HG02642 (cell line): ENCODE results near the gene PRUNE1.

ENCODE experiments used
- ATAC-seq: cut with Tn5 transposase; IDR thresholded peaks from one replicate; pipeline ENCODE4 v1.9.1; 2021; ENCODE audit warnings: mild to moderate bottlenecking; ENCODE audit not compliant: unreplicated experiment, poor library complexity

PRUNE1 gene

DNA sequence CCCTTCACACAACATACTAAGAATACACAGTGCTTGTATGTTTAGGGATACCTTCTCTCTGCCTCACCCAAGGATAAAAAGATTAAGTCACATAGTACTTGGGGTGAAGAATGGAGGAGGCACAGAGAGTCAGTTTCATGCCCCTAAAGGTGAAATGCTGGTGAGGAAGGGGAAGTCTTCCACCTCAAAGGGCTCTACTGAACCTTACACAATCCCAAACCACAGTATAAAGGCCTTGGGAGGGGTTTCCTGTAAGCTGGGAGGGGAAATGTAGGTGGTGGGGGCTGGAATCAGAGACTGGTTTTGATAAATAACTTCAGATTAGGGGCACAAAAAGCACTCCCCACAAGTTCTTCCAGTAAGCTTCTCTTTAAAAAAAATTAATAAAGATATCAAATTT, 5.1 kb upstream of the PRUNE1 start:
- no peak for ATAC-seq

DNA sequence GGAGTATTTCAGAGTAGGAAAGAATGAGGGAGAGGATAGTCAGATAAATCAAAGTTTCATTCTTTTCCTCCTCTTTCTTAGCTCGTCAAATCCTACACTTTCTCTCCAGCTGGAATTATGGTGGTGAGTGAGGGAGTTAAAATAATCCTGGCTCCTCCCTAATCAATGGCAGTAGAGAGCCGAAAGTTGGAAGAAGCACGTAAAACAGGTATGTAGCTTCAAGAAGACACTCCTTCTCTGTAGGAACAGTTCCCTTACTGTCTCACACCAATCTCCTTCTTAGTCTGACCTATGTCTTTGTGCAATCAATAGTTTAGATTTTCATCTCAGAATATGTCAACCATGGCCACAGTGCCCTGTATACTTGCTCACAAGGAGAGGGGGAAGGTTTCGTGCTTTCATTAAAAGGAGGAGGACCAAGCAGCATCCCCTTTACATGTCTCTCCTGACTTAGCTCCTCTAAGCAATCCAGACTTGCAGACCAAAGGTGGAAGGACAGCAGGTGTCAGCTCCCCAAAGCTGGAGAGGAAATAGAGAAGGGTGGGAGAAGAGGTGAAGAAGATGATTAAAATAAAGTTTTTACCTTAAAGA, 2.4 kb upstream of the PRUNE1 start:
- no peak for ATAC-seq

DNA sequence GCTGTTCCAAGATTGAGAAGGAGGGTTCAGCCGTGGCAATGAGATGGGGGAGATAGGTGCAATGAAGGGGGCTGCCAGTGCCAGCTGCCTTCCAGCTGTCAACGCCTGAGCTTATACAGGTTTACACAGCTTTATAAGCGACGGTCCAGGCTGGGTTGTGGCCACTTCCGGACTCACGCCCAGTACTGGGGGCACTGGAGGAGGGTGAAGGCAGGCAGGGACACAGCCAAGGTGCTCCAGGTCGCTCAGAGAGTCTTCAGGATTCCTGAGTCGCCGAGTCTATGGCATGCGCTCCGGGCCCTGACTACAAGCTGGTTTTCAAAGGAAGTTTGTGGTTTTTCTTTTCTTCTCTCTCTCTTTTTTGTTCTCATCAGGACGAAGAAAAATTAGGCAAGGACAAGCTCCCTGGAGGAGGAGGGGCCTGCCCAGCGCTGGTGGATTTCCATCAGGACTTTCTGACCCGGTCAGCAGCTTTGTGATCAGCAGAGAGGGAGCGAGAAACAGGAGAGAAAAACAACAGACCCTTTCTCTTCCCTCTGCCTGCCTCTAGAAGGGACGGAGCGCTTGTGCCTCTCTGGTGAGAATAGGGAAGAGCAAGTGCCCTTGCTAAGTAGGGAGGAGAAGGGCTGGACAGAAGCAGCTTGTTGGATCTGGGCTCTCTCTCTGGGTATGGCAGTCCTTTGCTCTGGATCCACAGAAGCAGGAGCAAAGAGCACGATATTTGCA, 1.8 kb upstream of the PRUNE1 start, which contains the start of gene MINDY1:
MINDY1 (minus strand) TSS at position 576 of the 726 bp plus-strand sequence. CDS start 4,285 bp downstream, outside the sequence.
- ATAC-seq: peak; percentile 44

DNA sequence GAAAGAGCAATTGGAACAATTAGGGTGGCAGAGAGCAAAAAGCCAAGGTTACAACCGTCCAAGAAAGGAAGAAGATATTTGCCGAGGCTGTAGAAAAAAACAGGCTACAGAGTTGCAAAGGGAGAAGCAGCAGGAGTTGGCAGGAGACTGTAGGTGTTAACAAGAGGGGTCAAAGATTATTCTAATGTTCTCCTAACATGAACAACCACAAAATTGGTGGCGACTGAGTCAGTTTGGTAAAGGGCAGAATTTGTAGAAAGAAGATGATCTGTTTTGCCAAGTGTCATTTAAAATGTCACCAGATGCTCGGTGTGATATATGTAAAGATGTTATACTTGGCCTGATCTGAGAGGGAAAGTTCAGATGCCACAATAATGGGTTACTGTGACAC, 401 bp upstream of the PRUNE1 start:
- no peak for ATAC-seq

DNA sequence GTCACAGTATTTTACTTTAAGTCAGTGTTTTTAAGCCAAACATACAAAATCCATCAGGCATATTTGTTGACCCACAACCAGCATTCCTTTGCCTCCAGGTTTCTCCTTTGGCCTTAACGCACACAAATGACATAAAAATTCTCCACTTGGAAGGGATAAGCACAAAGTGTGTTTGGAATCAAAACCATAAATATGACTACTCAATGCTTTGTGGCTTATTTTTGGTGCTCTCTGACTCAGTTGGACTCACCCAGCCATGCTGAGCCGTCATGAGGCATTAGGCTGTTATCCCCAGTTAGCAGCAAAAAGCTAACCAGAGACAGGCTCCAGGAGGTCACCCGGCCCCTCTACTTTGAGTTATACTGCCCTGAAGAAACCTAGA, 948 bp downstream of the PRUNE1 start:
- no peak for ATAC-seq

DNA sequence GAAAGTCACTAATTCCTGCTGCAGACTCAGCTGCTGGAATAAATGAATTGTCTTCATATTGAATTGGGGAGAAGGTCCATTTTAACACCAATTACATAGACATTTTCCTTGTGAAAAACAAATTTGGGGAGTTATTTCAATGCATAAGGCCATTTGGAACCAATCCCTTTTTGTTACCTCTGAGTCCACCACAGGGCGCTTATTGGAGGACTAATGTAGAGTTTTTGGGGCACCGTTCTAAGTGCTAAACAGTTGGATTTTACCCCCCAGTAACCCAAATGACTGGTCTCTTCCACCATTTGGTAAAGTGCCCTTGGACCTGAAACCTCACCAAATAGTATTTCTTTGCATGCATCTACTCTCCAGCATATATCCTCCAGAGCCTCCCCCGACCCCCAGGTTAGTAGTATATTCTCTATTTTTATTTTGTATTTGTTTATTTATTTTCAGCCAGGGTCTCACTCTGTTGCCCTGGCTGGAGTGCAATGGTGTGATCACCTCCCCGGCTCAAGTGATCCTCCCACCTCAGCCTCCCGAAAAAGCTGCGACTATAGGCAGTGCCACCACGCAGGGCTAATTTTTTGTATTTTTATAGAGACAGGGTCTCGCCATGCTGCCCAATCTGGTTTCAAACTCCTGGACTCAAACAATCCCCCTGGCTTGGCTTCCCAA, 1.6 kb downstream of the PRUNE1 start:
- ATAC-seq: no peak

DNA sequence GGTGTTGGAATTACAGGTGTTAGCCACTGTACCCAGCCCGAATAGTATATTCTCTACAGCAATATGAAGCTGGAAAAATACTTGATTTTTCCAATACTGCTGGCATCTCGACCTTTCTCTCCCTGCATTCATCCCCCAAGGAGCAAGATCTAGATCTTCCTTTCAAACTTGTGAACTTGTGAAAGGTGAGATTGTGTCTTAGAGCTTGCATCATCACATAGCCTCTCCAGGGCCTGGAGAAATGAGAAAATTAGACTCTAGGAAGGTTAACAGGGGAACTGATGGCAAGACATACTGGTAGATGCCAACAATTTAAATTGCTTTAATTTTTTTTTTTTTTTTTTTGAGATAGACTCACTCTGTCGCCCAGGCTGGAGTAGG, 2.1 kb downstream of the PRUNE1 start:
- no peak for ATAC-seq

DNA sequence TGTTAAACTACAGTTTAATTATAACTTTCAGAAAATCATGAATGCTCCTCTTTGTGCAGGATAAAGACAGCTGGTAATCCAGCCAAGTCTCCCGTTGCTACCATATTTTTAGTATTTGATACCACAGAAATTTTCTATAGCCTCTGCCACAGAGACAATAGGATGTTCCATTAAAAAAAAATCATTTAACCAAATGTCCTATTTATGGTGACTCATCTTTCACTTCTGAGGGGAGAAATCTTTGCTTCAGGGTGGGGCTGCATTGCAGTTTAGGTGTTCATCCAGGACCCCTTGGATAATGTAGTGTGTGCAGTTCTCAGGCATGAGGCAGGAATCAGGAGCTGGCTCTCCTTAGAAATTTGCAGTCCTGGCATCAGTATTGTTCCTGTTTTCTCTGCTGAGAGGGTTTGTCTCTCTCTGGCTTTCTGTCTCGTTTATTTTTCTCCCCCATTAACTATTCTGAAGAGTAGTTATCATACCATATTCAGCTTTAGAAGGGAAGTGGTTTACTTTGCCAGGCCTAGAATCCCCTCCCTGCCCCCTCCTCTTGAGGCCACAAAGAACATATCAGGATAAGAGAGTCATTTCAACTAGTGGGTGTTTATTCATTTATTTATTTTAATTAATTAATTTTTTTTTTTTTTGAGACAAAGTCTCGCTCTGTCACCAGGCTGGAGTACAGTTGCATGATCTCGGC, 3.1 kb downstream of the PRUNE1 start:
- ATAC-seq: no peak

DNA sequence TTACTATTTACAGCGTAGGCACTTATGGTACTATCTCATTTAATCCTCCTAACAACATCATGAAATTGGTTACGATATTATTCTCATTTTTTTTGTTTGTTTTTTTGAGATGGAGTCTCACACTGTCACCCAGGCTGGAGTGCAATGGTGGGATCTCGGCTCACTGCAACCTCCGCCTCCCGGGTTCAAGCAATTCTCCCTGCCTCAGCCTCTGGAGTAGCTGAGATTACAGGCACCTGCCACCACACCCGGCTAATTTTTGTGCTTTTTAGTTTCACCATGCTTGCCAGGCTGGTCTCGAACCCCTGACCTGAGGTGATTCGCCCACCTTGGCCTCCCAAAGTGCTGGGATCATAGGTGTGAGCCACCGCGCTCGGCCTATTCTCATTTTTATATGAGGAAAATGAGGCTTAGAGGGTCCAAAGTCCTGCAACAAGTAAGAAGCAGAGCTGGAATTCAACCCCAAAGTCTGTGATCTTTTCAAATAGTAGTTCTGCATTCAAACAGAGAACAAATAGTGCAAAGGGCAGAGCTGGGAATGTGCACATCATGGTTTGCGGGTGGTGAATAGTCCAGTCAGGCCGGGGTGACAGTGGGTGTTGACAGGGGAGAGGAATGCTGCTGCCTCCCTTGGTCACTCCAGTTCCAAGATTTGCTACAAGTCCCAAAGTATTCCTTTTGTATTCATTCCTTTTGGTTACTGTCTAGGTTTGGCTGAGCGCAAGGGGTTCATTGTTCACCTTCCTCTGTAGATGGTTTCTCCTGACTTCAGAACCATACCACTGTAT, 4.6 kb downstream of the PRUNE1 start:
- no peak for ATAC-seq

DNA sequence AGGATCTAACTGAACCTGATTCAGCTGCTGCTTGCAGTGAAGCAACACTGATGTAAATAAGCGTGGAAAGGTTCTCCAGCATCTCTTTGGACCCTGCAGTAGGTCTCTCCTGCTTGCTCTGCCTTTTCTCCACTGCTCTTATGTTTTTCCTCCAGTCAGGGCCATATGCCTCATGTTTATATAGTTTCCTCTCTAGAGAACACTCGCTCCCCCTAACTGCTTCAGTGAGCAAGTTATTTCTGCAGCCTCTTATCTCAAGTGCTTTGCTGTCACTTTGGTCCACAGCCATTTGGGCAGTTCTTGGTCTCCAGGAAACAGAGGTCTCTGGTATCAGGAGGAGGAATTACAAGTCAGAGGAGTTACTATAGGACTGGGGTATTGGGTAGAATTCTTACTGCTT, 5.3 kb downstream of the PRUNE1 start:
- ATAC-seq: no peak

DNA sequence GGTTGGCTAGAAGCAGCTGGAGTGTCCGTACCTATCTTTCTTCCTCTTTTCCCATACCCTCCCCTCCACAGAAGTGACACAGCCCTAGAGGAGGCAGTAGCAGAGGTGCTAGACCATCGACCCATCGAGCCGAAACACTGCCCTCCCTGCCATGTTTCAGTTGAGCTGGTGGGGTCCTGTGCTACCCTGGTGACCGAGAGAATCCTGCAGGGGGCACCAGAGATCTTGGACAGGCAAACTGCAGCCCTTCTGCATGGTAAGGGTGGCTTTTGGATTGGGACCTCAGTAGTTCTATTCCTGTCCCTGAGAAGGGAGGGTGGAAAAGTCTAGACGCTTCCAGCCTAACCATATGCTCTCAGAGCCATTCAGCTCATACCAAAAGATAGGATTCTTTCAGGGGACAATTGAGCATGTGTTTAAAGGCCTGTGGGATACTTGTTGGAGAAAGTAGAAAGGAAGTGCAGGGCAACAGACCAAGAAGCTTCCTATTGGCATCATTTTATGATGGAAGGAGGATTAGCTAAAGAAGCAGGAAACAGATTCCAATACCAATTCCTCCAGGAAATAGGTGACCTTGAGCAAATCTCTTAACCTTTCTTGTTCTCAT, 16.4 kb downstream of the PRUNE1 start:
- peak; percentile 64 for ATAC-seq

DNA sequence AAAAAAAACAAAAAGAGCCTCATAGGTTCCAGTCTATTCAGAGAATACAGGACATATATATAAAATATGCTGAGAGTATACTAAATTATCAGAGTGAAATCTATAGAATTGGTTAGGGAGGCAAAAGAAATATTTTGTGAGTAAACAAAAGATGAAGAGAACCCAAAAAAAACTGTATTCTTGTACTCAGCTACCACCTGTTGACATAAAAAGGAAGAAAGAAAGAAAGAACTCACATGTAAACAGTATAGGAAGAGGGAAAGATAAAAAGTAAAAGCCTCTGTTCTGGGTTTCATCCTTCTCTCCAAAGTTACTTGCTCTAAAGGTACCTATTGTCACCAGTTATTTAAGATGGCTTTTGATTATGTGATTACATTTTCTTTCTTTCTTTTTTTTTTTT, 18.2 kb downstream of the PRUNE1 start:
- no peak for ATAC-seq

DNA sequence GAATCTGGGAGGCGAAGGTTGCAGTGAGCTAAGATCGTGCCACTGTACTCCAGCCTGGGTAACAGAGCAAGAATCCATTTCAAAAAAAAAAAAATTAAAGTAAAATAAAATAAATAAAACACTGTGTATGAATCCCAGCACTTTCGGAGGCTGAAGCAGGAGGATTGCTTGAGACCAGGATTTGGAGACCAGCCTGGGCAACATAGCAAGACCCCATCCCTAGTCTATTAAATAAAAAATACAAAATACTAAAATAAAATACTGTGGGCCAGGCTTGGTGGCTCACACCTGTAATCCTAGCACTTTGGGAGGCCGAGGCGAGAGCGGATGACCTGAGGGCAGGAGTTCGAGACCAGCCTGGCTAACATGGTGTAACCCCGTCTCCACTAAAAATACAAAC, 23.9 kb downstream of the PRUNE1 start:
- ATAC-seq: no peak

DNA sequence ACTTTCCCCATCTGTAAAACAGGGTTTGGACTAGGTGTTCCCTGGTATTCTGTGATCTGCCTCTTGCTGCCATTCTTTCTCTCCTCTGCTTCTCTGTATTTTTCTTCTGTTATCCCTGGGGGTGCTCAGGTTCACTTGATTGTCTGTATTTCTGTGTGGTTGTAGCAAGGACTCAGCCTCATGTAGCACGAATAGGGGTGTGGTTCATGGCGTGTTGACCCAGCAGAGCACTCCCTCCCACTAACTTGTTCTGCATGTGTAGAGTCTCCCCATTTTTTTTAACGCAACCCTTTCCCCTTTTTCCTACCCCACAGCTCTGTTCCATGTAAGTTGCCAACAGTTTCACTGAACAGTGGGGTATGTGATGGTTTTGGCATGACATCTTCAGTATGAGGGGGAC, 26.9 kb downstream of the PRUNE1 start:
- ATAC-seq: no peak

DNA sequence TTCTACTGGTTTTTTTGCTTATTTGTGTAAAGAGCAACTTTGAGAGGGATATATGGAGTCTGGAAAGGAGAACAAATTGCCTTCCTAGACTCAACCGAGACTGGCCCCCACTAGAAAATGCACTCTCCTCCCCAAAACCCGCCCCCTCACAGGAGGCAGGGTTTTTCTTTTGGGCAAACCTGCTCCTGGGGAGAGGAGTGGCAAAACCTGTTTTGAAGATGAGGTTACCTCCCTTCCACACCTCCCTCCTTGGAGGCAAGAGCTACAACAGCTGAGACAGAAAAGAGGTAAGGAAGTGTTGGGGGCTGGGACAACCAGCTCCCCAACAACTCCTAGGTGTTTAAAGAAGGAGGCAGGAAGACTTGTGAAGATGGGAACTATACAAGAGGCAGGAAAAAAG, 28.1 kb downstream of the PRUNE1 start, which contains the start of gene BNIPL:
BNIPL (plus strand) TSS at position 231 of the 400 bp plus-strand sequence; CDS start at position 371, 140 bp downstream.
- no peak for ATAC-seq

DNA sequence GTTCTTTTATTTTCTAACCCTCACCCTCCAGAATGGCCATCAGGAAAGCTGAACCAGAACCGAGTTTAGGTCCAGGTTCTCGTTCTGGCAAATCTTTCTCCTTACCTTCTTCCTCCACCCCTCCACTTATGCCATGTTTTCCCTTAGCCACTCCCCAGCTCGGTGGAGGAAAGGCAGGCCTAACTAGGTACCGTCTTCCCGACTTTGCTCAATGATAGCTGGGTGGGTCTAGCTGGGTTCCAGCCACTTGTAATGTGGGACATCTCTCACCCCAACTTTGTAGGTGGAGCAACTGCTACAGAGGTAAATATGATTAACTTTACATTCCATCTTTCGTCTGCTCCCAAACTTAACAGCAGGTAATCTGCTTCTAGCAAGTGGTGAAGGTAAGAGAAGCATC, 28.8 kb downstream of the PRUNE1 start:
- no peak for ATAC-seq

DNA sequence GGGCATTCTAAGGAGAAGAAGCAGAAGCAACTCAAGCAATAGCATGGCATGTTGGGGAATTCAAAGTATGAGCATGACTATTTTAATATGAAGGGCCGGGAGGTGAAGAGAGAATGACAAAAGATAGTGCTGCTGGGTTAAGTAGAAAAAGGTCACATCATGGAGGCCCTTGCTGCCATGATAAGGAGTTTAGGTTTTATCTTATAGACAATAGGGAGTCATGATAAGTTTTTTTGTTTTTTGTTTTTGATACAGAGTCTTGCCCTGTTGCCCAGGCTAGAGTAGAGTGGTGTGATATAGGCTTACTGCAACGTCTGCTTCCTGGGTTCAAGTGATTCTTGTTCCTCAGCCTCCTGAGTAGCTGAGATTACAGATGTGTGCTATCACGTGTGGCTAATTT, 31.3 kb downstream of the PRUNE1 start:
- no peak for ATAC-seq

DNA sequence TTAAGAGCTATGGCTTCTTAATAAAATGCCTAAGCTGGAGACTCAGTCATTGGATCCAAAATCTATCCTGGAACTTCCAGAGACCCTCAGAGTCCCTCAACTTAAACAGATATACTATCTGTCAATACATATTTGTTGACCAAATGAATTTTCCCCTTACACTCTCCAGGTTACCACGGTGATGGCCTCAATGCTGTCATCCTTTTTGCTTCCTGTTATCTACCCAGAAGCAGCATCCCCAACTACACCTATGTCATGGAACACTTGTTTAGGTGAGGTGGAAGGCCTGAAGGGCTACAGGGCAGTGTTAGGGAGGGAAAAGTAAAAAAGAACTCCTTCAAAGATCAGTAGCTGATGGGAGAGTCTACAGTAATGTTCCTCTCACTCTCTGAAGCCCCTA, 34.9 kb downstream of the PRUNE1 start:
- ATAC-seq: no peak

DNA sequence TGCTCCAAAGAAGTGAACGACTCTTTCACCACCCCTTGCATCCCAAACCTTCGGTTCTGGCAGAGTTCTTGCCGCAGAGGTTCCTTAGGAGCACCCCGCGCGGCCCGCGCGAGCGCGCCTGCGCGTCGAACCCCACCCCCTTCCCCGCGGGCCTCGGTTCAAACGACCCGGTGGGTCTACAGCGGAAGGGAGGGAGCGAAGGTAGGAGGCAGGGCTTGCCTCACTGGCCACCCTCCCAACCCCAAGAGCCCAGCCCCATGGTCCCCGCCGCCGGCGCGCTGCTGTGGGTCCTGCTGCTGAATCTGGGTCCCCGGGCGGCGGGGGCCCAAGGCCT, 39.3 kb downstream of the PRUNE1 start, which contains the start of gene C1orf56:
C1orf56 (plus strand) TSS at position 161 of the 334 bp plus-strand sequence; CDS start at position 258, 97 bp downstream.
- ATAC-seq: peak; percentile 65
